ENCODE measurements around the gene TIMELESS. TPM values are rescaled to one million over a fixed set of nuclear protein-coding genes. Genes with fewer than 3 reads are reported as not detected.

TIMELESS gene
- total and polyA plus RNA-seq, 9 of the 15 experiments (the other 6 are each of a cell fraction or from before 2014, with no cell fraction given) = 11.9 to 59.2 (median 35.8) TPM

DNA sequence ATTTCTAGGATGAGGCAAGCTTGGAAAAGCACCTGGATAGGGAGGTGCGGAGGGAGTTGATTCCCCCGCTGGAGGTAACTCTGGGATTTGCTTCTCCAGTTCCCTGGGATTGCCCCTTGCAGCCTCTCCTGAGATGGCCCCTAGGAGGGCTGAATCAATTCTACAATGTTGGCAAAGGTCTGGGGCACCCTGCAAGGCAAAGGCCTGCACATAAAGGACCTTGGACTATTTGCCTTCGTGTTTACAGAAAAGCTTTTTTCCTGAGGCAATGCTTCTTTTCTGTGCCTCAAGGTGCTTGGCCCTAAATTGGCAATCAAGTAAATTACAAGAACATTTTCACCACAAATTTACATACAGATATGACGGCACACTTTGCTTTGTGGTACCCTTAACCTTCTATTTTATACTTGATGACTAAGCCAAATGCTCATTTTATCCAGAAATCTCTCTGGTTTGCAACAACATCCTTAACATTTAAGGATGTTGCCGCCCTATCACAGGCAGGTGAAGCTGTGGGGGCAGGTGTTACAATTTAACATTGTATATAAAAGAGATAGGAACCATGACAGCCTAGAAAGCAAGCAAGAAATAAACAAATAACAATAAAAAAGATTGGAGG is 40.3 kb downstream of the TIMELESS start:
- BruUV-seq (replicated peaks) = no TSS peak
- no peak for FAIRE-seq
- Histone ChIP-seq H3K27ac (ENCODE audit: extremely low read depth, low read depth, low read length) (no peak overlapping the region), H3K9me1 (ENCODE audit: control insufficient read depth, insufficient read depth, low read length) (no peaks in the 10 kb centered on the region), H3K27me3 (ENCODE audit: control insufficient read depth in 2 of 2, insufficient read depth in 2 of 2, low read length in 2 of 2) (no peaks in the 10 kb centered on the region), H3K36me3 (ENCODE audit: control insufficient read depth, insufficient read depth, low read length) (peaks cover 5% of the 10 kb centered on the region; the same call in 1 of the 3 replicates), H3K4me2 (ENCODE audit: insufficient read depth, low read length) (no peak overlapping the region), H3K4me1 (replicated peaks in 1 of 2; ENCODE audit: control insufficient read depth in 2 of 2, insufficient read depth in 2 of 2, low read length in 2 of 2) (peaks cover 0 to 8% of the 10 kb centered on the region in 2 experiments; a peak in 1 of 5 replicates), H3K9ac (ENCODE audit: insufficient read depth in 1 of 2, low read depth in 2 of 2, low read length in 2 of 2) (no peak overlapping the region), H3K9me3 (replicated peaks; ENCODE audit: control insufficient read depth, insufficient read depth, low read depth, low read length) (no peaks in the 10 kb centered on the region), H2AFZ (ENCODE audit: low read depth, low read length) (no peak overlapping the region), H3K4me3 (no peak overlapping the region), H3K79me2 (ENCODE audit: control insufficient read depth, insufficient read depth, low read length) (no peaks in the 10 kb centered on the region), H4K20me1 (replicated peaks; ENCODE audit: control insufficient read depth, insufficient read depth, low read length) (no peaks in the 10 kb centered on the region)
- DNase-seq (ENCODE audit: extremely low read depth in 1 of 4, low spot score in 3 of 4) = no peak
- CTCF ChIA-PET (ENCODE audit: low intra/inter-chr PET ratio) = no interaction called here
- POLR2A ChIA-PET = interaction anchor here (0.5 kb wide), 1 partner anchor 51 kb away, joined by 3 read pairs; no protein-coding TSS in a partner anchor
- in situ Hi-C loops (cut with MboI) (no loop called here), intact Hi-C loops (cut with micrococcal nuclease) (no loop called here)
- no peak for ATAC-seq
- TF ChIP-seq PHF8 (IDR thresholded peaks at IDR 0.05; ENCODE audit: borderline replicate concordance, low read length) = no peak
- TF ChIP-seq ZNF76 (CRISPR knock-in tag; IDR thresholded peaks at IDR 0.05; ENCODE audit: borderline replicate concordance) = no peak
- no peak for TF ChIP-seq SP2 (IDR thresholded peaks at IDR 0.05; ENCODE audit: extremely low read depth, low read depth, low read length, poor library complexity, severe bottlenecking)
- no peak for TF ChIP-seq BRCA1 (IDR thresholded peaks at IDR 0.05)
- no peak for TF ChIP-seq BRCA1 (CRISPR knock-in tag; IDR thresholded peaks at IDR 0.05)
- TF ChIP-seq POLR3G (IDR thresholded peaks at IDR 0.05; ENCODE audit: extremely low read depth, insufficient read length, insufficient replicate concordance) = no peak
- TF ChIP-seq TBL1XR1 (IDR thresholded peaks at IDR 0.05; ENCODE audit: low read length in 2 of 2) = no peak
- peak; percentile 46 for TF ChIP-seq ZNF316 (IDR thresholded peaks at IDR 0.05)
- TF ChIP-seq C11orf30 (IDR thresholded peaks at IDR 0.05; ENCODE audit: low read depth) = 0 out of 2 replicates have a peak, but pooled peaks have one; percentile 10
- no peak for TF ChIP-seq FOXO4 (CRISPR knock-in tag; IDR thresholded peaks at IDR 0.05)
- TF ChIP-seq HMG20B (CRISPR knock-in tag; IDR thresholded peaks at IDR 0.05) = no peak
- WGBS (ENCODE audit: insufficient coverage, low coverage, missing lambda C conversion rate) = 48% methylated on average over 5 of the region's 5 CpGs
